ENCODE results near the gene PDGFRB.
"Not testable (repeated sequence)": the region's sequence is repeated elsewhere in the genome, so short reads cannot be mapped to it uniquely, and the experiment has no call there.

The PDGFRB gene

DNA sequence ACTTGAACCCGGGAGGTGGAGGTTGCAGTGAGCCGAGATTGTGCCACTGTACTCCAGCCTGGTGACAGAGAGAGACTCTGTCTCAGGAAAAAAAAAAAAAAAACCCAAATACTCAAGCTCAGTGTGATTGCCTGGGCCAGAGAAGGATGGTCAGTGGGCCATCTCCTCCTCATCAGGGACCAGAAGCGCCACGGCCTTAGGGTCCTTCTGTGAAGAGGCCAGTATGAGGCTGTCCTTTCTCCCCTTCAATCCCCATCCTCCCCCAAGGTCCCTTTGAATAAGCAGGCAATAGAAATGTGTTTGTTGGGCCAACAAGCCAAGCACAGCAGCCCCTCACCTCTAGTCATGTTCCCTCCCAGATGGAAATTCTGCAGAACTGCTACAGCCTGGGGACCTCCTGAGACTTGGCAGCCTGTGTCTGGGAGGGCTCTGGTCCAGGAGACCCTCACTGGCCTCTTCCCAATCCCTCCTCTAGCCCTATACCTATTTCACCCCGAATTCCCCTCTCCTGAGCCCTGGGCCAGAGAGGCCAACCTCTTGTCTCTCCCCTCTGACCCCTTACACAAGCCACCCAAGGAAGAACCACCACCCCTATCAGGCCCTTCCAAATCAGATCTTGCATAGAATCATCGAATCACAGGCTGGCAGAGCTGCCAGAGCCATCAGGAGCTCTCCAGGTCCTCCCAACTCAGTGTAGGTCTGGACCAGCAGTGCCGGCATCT, 70.3 kb downstream of the PDGFRB start:
- Histone ChIP-seq H3K9me3 (ENCODE audit: control insufficient read depth in 1 of 2, low read length in 2 of 2) (no peaks in the 10 kb centered on the region), H3K27ac (ENCODE audit: low read length) (peak overlapping the region; percentile 60), H3K4me1 (ENCODE audit: control insufficient read depth in 1 of 2, insufficient read depth in 2 of 2, low read length in 2 of 2) (no peaks in the 10 kb centered on the region), H3K36me3 (ENCODE audit: control insufficient read depth in 1 of 2, insufficient read depth in 2 of 2, low read length in 2 of 2) (no peaks in the 10 kb centered on the region), H3K4me3 (ENCODE audit: low read depth in 1 of 2, low read length in 2 of 2) (peak overlapping the region; percentile 41 to 47), H3K27me3 (ENCODE audit: low read depth, low read length) (no peaks in the 10 kb centered on the region)

DNA sequence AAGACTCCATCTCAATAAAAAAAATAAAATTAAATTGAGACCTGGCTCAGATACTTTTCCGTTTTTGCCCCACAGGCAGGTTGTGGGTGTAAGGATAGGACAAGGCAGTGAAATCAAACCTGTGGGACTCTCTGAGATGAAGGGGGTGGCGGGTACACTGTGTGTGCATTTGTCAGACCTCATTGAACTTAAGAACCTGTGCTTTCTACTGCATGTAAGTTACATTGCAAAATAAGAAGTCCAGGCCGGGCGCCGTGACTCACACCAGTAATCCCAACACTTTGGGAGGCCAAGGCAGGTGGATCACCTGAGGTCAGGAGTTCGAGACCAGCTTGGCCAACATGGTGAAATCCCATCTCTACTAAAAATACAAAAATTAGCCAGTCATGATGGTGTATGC, 70.9 kb downstream of the PDGFRB start:
- H3K4me1 ChIP-seq (ENCODE audit: control insufficient read depth in 1 of 2, insufficient read depth in 2 of 2, low read length in 2 of 2); H3K36me3 ChIP-seq (ENCODE audit: control insufficient read depth in 1 of 2, insufficient read depth in 2 of 2, low read length in 2 of 2); H3K27me3 ChIP-seq (ENCODE audit: low read depth, low read length); H3K27ac ChIP-seq (ENCODE audit: low read length); H3K4me3 ChIP-seq (ENCODE audit: low read depth in 1 of 2, low read length in 2 of 2); H3K9me3 ChIP-seq (ENCODE audit: control insufficient read depth in 1 of 2, low read length in 2 of 2): not testable (repeated sequence)

DNA sequence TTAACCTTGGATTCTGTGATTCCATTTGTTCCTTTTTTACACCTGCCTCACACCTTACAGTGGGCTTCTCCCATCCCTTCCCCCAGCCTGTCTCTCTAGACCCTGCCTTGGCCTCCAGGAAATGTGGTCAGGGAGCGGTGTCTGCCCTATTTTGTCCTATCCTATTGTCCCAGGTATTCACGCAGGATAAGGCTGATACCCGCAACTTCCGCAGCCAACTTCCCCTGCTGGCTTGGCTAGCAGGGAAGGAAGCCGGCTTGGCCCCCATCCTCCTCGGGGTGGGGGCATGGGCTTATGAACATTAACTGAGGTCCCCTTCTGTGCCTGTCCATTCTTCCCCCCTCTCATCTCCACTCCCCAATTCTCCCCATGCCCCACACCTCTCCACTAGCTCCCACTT, 72.8 kb downstream of the PDGFRB start:
- Histone ChIP-seq H3K9me3 (ENCODE audit: control insufficient read depth in 1 of 2, low read length in 2 of 2) (no peaks in the 10 kb centered on the region), H3K36me3 (ENCODE audit: control insufficient read depth in 1 of 2, insufficient read depth in 2 of 2, low read length in 2 of 2) (no peaks in the 10 kb centered on the region), H3K27me3 (ENCODE audit: low read depth, low read length) (no peaks in the 10 kb centered on the region), H3K27ac (ENCODE audit: low read length) (peak overlapping the region; percentile 22), H3K4me1 (ENCODE audit: control insufficient read depth in 1 of 2, insufficient read depth in 2 of 2, low read length in 2 of 2) (no peaks in the 10 kb centered on the region), H3K4me3 (ENCODE audit: low read depth in 1 of 2, low read length in 2 of 2) (peak overlapping the region in 1 of 2 donors; percentile 15)

DNA sequence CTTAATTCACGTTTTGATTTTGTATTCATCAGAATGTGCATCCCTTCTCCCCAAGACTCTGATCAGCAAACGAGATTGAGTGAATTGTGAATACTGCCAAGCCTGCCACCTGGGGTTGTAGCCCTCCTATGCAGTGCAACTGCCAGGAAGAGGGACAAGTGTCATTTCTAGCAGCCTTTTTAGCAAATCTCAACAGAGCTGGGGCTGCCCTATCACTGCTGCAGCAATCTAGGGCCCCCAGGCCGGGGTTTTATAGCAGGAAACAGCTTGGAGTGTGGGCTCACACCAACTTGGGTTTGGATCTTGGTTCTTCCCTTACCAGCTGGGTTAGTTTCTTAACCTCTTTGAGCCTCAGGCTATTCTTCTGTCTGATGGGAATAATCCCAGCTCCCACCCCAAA, 73.3 kb downstream of the PDGFRB start:
- no peaks in the 10 kb centered on the region for H3K9me3 ChIP-seq (ENCODE audit: control insufficient read depth in 1 of 2, low read length in 2 of 2)
- H3K27ac ChIP-seq (ENCODE audit: low read length) = peak overlapping the region; percentile 22
- no peaks in the 10 kb centered on the region for H3K36me3 ChIP-seq (ENCODE audit: control insufficient read depth in 1 of 2, insufficient read depth in 2 of 2, low read length in 2 of 2)
- no peaks in the 10 kb centered on the region for H3K27me3 ChIP-seq (ENCODE audit: low read depth, low read length)
- peak overlapping the region in 1 of 2 donors; percentile 15 for H3K4me3 ChIP-seq (ENCODE audit: low read depth in 1 of 2, low read length in 2 of 2)
- H3K4me1 ChIP-seq (ENCODE audit: control insufficient read depth in 1 of 2, insufficient read depth in 2 of 2, low read length in 2 of 2) = no peaks in the 10 kb centered on the region

DNA sequence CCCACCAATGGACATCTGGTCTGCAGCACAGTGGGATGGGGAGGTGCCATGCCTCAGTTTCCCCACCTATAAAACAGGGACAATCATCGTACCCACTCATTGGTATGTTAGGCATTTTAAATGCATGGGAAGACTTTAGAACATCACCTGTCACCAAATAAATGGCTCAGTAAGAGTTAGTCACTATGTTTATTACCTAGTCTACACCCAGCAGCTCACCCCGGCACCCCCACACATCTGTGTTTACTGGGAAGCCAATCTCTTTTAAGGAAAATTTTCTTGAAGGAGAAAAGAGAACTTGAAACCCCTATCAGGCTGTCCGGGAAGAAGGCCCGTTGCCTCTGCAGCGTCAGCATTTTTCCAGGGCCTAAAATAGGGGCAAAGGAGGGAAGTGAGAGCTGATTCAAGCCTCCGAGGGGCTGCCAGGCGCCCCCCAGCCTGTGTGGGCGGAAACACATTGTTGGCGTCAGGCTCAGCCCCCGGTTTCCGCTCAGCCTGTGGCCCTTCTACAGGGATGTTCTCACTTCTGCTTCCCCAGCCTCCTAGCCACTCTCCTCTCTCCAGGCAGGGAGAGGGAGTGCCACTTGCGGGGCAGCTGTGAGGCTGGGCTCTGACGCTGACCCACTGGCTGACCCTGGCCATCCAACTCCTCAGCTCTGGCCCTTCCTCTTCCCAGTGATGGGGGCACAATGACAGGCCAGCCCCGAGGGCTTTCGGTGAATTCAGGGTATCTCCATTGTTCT, 73.9 kb downstream of the PDGFRB start:
- no peaks in the 10 kb centered on the region for H3K27me3 ChIP-seq (ENCODE audit: low read depth, low read length)
- H3K9me3 ChIP-seq (ENCODE audit: control insufficient read depth in 1 of 2, low read length in 2 of 2) = no peaks in the 10 kb centered on the region
- H3K36me3 ChIP-seq (ENCODE audit: control insufficient read depth in 1 of 2, insufficient read depth in 2 of 2, low read length in 2 of 2) = peaks cover 0 to 5% of the 10 kb centered on the region in 2 donors
- H3K27ac ChIP-seq (ENCODE audit: low read length) = no peak overlapping the region
- H3K4me3 ChIP-seq (ENCODE audit: low read depth in 1 of 2, low read length in 2 of 2) = no peak overlapping the region
- no peaks in the 10 kb centered on the region for H3K4me1 ChIP-seq (ENCODE audit: control insufficient read depth in 1 of 2, insufficient read depth in 2 of 2, low read length in 2 of 2)

DNA sequence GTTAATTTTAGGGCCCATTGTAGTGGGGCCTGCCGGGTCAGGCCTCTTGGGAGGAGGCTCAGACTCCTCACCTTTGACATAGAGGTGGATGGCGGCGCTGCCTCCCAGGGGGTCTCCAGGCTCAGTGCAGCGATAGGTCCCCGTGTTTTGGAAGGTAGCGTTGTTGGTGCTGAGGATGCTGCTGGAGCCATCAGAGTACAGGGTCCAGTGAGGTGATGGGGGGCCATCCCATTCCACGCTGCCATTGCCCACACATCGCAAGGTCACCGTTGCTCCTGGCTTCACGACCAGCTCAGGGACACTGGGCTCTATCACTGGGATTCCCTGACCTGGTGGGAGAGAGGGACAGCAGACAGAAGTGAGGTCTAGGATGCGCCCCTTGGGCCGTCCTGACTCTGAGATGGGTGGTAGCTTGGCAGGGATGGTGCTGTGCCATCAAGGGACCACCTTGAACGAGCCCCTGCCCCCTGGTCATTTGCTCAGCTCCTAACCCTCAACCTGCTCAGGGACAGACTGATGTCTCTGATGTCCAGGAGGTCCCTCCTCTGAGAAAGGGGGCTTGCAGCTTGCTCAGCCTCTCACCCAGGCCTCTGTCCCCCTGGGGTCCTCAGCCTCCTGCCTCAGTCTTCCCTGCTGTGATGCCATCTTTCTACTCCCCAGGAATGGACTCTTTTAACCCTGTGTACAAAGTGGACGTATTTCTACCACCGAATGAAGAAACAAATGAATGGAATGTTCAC, 74.8 kb downstream of the PDGFRB start:
- no peak overlapping the region for H3K4me3 ChIP-seq (ENCODE audit: low read depth in 1 of 2, low read length in 2 of 2)
- H3K9me3 ChIP-seq (ENCODE audit: control insufficient read depth in 1 of 2, low read length in 2 of 2) = no peaks in the 10 kb centered on the region
- no peaks in the 10 kb centered on the region for H3K27me3 ChIP-seq (ENCODE audit: low read depth, low read length)
- no peak overlapping the region for H3K27ac ChIP-seq (ENCODE audit: low read length)
- peaks cover 0 to 6% of the 10 kb centered on the region in 2 donors for H3K36me3 ChIP-seq (ENCODE audit: control insufficient read depth in 1 of 2, insufficient read depth in 2 of 2, low read length in 2 of 2)
- no peaks in the 10 kb centered on the region for H3K4me1 ChIP-seq (ENCODE audit: control insufficient read depth in 1 of 2, insufficient read depth in 2 of 2, low read length in 2 of 2)

DNA sequence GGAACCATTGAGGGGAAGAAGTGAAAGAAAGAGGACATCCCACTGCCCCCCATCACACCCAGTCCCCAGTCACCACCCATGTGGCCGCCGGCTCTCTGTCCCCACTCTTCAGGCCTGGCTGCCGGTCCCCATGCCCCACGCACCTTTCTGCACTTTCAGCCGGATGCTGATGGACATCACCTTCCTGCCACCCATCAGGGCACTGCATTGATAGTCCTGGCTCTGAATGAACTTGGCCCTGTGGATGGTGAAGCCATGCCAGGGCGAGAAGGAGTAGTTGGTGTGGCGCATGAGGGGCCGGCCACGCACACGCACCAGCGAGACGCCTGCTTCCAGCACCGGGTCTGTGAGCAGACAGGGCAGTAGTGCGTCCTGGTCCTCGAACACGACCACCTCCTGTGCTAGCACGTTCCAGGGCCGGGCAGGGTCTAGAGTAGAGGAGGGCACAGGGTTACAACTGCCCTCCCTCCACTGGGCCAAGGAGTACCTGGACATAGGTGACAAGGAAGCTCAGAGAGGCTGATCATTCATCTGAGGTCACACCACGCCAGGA, 75.7 kb downstream of the PDGFRB start:
- H3K4me1 ChIP-seq (ENCODE audit: control insufficient read depth in 1 of 2, insufficient read depth in 2 of 2, low read length in 2 of 2) = no peaks in the 10 kb centered on the region
- H3K36me3 ChIP-seq (ENCODE audit: control insufficient read depth in 1 of 2, insufficient read depth in 2 of 2, low read length in 2 of 2) = peaks cover 0 to 6% of the 10 kb centered on the region in 2 donors
- no peaks in the 10 kb centered on the region for H3K9me3 ChIP-seq (ENCODE audit: control insufficient read depth in 1 of 2, low read length in 2 of 2)
- no peaks in the 10 kb centered on the region for H3K27me3 ChIP-seq (ENCODE audit: low read depth, low read length)
- H3K4me3 ChIP-seq (ENCODE audit: low read depth in 1 of 2, low read length in 2 of 2) = no peak overlapping the region
- H3K27ac ChIP-seq (ENCODE audit: low read length) = no peak overlapping the region

DNA sequence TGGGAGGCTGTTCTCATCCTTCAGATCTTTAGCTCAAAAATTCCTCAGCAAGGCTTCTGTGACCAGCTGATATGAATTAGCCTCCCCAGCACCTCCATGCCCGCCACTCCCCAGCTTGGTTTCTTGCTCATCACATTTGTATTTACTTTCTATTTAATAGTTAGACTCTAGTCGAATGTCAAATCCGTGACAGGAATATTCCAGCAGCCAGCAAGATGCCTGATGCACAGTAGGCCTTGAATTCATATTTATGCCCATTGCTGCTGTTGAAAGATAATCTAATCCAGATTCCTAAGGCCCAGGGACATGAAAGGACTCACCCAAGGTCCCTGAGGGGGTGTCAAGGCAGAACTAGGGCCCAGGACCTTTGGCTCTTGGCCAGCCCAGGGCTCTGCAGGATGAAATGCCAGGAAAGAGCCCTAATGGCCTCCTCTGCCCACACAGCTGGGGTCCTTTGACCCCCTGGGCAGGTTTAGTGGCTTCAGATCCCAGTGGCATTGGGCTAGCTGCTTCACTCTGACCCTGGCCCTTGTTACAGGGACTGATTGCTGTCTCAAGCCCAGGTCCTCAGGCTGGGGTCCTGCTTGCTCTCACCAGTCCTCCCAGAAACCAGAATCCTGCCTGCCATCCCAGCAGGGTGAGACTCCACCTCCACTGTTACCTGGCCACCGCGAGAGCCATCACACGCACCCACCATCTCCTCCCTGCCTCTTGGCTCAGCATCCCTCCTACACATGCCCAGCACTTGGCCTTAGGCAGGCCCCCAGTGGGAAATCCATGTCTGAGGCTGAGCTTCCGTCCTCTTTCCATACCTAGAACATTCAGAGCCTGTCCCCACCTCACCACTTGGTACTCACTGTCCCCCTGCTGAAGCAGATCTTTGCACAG, 76.6 kb downstream of the PDGFRB start:
- H3K9me3 ChIP-seq (ENCODE audit: control insufficient read depth in 1 of 2, low read length in 2 of 2) = no peaks in the 10 kb centered on the region
- H3K27me3 ChIP-seq (ENCODE audit: low read depth, low read length) = no peaks in the 10 kb centered on the region
- no peak overlapping the region for H3K4me3 ChIP-seq (ENCODE audit: low read depth in 1 of 2, low read length in 2 of 2)
- H3K27ac ChIP-seq (ENCODE audit: low read length) = no peak overlapping the region
- H3K36me3 ChIP-seq (ENCODE audit: control insufficient read depth in 1 of 2, insufficient read depth in 2 of 2, low read length in 2 of 2) = peaks cover 0 to 6% of the 10 kb centered on the region in 2 donors
- no peaks in the 10 kb centered on the region for H3K4me1 ChIP-seq (ENCODE audit: control insufficient read depth in 1 of 2, insufficient read depth in 2 of 2, low read length in 2 of 2)

DNA sequence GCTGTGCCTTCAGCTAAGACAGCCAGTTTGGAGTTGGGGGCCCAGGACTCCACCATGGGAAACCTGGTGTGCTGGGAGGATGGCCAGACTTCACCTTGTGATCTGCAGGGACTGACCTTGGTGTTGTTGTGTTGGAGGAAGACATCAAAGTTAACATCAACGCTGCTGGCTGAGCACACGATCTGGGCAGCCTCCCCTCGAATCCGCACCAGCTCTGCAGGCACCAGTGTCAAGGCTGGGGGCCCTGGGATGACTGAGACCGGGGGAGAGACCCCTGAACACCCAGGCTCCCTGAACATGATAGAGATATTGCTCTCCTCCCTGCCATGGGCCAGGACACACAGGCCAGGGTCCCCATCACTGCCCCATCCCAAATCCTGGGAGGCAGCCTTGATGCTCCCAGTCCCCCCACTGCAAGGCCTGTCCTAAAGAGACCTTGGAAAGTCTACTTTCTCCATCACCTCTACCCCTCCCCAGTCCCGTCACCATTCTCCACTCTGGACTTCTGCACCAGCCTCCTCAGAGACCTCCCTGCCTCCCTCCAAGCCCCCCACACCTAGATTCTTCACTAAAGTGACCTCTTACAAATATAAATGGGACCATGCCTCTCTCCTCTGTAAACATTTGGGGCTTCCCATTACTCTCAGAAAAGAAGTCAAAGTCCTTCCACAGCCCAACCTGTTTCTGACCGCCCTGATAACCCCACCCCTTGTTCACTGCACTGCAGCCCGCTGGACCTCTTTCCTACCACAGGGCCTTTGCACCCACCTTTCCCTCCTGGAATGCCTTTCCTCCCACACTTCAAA, 77.4 kb downstream of the PDGFRB start:
- Histone ChIP-seq H3K9me3 (ENCODE audit: control insufficient read depth in 1 of 2, low read length in 2 of 2) (no peaks in the 10 kb centered on the region), H3K4me3 (ENCODE audit: low read depth in 1 of 2, low read length in 2 of 2) (no peak overlapping the region), H3K4me1 (ENCODE audit: control insufficient read depth in 1 of 2, insufficient read depth in 2 of 2, low read length in 2 of 2) (no peaks in the 10 kb centered on the region), H3K27me3 (ENCODE audit: low read depth, low read length) (no peaks in the 10 kb centered on the region), H3K27ac (ENCODE audit: low read length) (no peak overlapping the region), H3K36me3 (ENCODE audit: control insufficient read depth in 1 of 2, insufficient read depth in 2 of 2, low read length in 2 of 2) (peaks cover 0 to 6% of the 10 kb centered on the region in 2 donors)

DNA sequence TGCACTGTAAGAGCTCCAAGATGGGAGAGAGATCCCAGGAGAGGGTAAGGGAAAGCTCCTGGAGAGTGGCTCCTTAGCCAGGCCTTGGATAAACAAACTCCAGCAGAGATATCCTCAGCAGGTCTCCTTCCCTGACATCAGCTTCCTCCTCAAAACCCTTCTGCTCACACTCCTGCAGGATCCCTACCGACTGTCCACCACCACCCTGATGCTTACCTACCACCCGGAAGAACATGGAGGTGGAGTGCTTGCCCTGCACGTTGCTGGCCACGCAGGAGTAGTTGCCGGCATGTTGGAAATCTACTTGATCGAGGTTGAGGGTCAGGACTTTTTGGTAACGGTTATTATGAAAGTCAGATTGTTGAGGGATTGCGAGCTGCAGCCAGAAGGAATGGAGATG, 78.6 kb downstream of the PDGFRB start:
- Histone ChIP-seq H3K27me3 (ENCODE audit: low read depth, low read length) (no peaks in the 10 kb centered on the region), H3K27ac (ENCODE audit: low read length) (no peak overlapping the region), H3K4me3 (ENCODE audit: low read depth in 1 of 2, low read length in 2 of 2) (no peak overlapping the region), H3K36me3 (ENCODE audit: control insufficient read depth in 1 of 2, insufficient read depth in 2 of 2, low read length in 2 of 2) (peaks cover 5 to 6% of the 10 kb centered on the region in 2 donors), H3K4me1 (ENCODE audit: control insufficient read depth in 1 of 2, insufficient read depth in 2 of 2, low read length in 2 of 2) (no peaks in the 10 kb centered on the region), H3K9me3 (ENCODE audit: control insufficient read depth in 1 of 2, low read length in 2 of 2) (no peaks in the 10 kb centered on the region)

Data from muscle layer of duodenum (tissue), 2 donors.